ENCODE results near the gene CD7. TPM values are rescaled to one million over a fixed set of nuclear protein-coding genes. Genes with fewer than 3 reads are reported as not detected.

CD7 gene
- total and polyA plus RNA-seq, 2 donors (not counting 3 experiments of a cell fraction or from before 2014, with no cell fraction given) = not detected

DNA sequence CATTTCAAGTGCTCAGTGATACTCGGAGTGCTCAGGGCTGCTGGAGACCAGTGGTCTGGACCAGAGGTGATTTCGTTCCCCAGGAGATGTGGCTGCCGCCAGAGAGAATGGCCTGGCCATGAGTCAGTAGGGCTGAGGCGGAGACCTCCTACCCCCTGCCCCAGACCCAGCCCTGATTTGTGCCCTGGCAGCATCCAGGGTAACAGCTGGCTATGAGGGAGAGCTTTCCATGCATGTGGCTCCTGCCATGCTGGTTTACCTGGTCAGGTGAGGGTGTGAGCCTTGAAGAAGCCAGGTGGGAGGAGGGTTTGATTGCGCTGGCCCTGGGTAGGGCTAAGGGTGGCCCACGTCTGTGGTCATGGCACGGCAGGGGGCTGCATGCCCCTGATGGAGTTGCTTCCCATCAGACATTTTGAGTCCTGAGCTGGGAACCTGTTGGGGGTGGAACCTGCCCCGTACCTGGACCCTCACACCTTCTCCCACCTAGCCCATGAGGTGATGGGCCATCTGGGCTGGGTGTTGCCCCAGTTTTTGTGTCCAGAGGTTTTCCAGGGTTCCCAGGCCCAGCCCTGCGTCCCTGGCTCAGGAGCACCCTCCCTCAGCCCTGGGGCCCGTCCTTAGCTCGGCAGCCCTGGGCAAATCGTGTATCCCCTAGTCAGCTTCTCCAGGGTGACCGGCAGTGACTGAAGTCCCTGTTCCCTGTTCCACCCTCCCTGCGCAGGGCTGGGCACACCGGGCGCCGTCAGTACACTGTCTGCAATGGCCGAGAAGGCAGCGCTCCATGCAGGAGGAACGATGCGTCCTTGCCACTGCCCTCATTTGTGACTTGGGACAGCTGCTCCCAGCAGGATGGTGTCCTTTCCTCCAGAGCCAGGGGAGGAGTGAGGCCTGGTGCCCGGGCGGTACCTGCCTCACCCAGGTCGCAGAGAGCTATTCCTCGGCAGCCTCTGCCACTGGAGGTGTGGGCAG, 34.9 kb downstream of the CD7 start:
- no TSS peak for BruUV-seq (replicated peaks)
- dilution Hi-C loops (cut with MboI; ENCODE audit: extremely low pct_ligation_motif_present, low sequenced_read_pairs) = no loop called here
- H3K36me3 ChIP-seq (ENCODE audit: control insufficient read depth in 2 of 2, extremely low read depth in 1 of 2, insufficient read depth in 2 of 2, low read length in 2 of 2) = no peaks in the 10 kb centered on the region

More for the DNA sequence above, 34.9 kb downstream of the CD7 start:
- ChIA-PET POLR2A (no interaction called here), CTCF (interaction anchor here (1.1 to 1.5 kb wide), 2 partner anchors 7 to 9 kb away, joined by 3 to 6 read pairs; partner anchors contain the start of gene CSNK1D)
- Histone ChIP-seq H3K4me1 (ENCODE audit: control insufficient read depth, extremely low read depth, insufficient read depth, low read length) (peaks cover 8% of the 10 kb centered on the region), H3K9me3 (replicated peaks; ENCODE audit: control insufficient read depth, insufficient read depth, low read length) (no peaks in the 10 kb centered on the region), H3K27me3 (ENCODE audit: control insufficient read depth in 2 of 2, insufficient read depth in 2 of 2, low read length in 2 of 2) (no peaks in the 10 kb centered on the region), H3K9ac (replicated peaks; ENCODE audit: extremely low read depth, insufficient read depth, low read length) (no peak overlapping the region), H3K9me1 (replicated peaks; ENCODE audit: control insufficient read depth, extremely low read depth, insufficient read depth, low read length) (no peaks in the 10 kb centered on the region), H3K79me2 (ENCODE audit: control insufficient read depth, insufficient read depth, low read length) (no peaks in the 10 kb centered on the region), H3K27ac (ENCODE audit: insufficient read depth, low read depth, low read length) (no peak overlapping the region), H3K4me2 (ENCODE audit: insufficient read depth, low read length) (no peak overlapping the region), H3K4me3 (replicated peaks in 1 of 3; ENCODE audit: insufficient read depth in 1 of 3, low read depth in 1 of 3, low read length in 3 of 3) (no peak overlapping the region), H2AFZ (ENCODE audit: low read depth, low read length) (no peak overlapping the region), H4K20me1 (replicated peaks; ENCODE audit: control insufficient read depth, extremely low read depth, insufficient read depth, low read length) (no peaks in the 10 kb centered on the region)
- no peak for TF ChIP-seq POLR2A (IDR thresholded peaks at IDR 0.05; ENCODE audit: low read depth, low read length)
- TF ChIP-seq, protein P1, sequence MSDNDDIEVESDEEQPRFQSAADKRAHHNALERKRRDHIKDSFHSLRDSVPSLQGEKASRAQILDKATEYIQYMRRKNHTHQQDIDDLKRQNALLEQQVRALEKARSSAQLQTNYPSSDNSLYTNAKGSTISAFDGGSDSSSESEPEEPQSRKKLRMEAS (IDR thresholded peaks at IDR 0.05; ENCODE audit: insufficient read depth, insufficient read length) = no peak
- no peak for TF ChIP-seq GATA2 (IDR thresholded peaks at IDR 0.05; ENCODE audit: insufficient read depth, insufficient read length, low read depth, low read length)
- TF ChIP-seq MYC (IDR thresholded peaks at IDR 0.05; ENCODE audit: low read depth, low read length) = no peak
- TF ChIP-seq FOS (IDR thresholded peaks at IDR 0.05; ENCODE audit: borderline replicate concordance, insufficient read depth, low read length) = no peak
- TF ChIP-seq EZH2 (IDR thresholded peaks at IDR 0.05; ENCODE audit: borderline replicate concordance, low read depth, low read length, severe bottlenecking) = no peak
- TF ChIP-seq POLR2AphosphoS5 (IDR thresholded peaks at IDR 0.05; ENCODE audit: insufficient read depth, low read depth, low read length) = no peak
- TF ChIP-seq, protein P2, sequence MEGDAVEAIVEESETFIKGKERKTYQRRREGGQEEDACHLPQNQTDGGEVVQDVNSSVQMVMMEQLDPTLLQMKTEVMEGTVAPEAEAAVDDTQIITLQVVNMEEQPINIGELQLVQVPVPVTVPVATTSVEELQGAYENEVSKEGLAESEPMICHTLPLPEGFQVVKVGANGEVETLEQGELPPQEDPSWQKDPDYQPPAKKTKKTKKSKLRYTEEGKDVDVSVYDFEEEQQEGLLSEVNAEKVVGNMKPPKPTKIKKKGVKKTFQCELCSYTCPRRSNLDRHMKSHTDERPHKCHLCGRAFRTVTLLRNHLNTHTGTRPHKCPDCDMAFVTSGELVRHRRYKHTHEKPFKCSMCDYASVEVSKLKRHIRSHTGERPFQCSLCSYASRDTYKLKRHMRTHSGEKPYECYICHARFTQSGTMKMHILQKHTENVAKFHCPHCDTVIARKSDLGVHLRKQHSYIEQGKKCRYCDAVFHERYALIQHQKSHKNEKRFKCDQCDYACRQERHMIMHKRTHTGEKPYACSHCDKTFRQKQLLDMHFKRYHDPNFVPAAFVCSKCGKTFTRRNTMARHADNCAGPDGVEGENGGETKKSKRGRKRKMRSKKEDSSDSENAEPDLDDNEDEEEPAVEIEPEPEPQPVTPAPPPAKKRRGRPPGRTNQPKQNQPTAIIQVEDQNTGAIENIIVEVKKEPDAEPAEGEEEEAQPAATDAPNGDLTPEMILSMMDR (IDR thresholded peaks at IDR 0.05; ENCODE audit: extremely low read depth in 1 of 2, insufficient read depth in 1 of 2, low read depth in 1 of 2, low read length in 2 of 2) = no peak
- no peak for TF ChIP-seq JUN (IDR thresholded peaks at IDR 0.05; ENCODE audit: borderline replicate concordance, insufficient read depth, insufficient read length, low read depth)
- DNase-seq (ENCODE audit: low read depth, low spot score) = no peak
- intact Hi-C loops (cut with micrococcal nuclease) = no loop called here
- no peak for FAIRE-seq

Measured in endothelial cell of umbilical vein (primary cell).